ENCODE measurements around the gene PCNX2.

DNA sequence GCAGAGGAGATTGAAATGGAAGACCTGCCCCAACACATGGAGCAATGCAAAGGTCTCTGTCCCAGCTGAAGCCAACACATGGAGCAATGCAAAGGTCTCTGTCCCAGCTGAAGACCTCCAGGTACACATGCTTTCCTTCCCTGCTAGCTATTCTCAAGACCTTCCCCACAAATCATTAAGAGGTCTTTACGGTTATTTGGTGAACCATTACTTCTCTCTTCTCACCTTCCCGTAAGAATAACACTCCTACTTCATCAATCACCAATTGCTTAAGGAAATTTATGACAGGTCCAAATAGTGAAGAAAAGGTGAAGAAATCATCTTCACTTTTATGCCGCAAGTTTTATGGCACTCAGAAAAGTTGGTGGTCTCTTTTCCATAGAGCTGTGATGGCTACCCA lies 206.3 kb downstream of the PCNX2 start:
- TF ChIP-seq CTCF (IDR thresholded peaks at IDR 0.05; ENCODE audit: low read length) = no peak
- no peak for TF ChIP-seq EZH2phosphoT487 (IDR thresholded peaks at IDR 0.05; ENCODE audit: low read length)
- TF ChIP-seq EZH2 (optimal IDR thresholded peaks at IDR 0.05; ENCODE audit: low read depth, low read length) = no peak
